ENCODE data around the gene FAM193A.

GRCh38 chr4:2691313-2691712, 154.9 kb downstream of the FAM193A start:
- TF ChIP-seq GATA3 (IDR thresholded peaks at IDR 0.05; ENCODE audit: low read depth, low read length): no peak
- TF ChIP-seq GATA2 (IDR thresholded peaks at IDR 0.05; ENCODE audit: low read depth, low read length): no peak

Measured in SH-SY5Y (cell line).